Activated CD4-positive, alpha-beta T cell treated with anti-CD3 and anti-CD28 coated beads, Interleukin-2, amount 50 U/mL, for 48 hours (primary cell): ENCODE data around the gene KIF3B.
"Not testable (repeated sequence)": the region's sequence is repeated elsewhere in the genome, so short reads cannot be mapped to it uniquely, and the experiment has no call there.

ENCODE experiments used
- DNase-seq, 2 experiments: peaks; one replicate each; pipeline ENCODE4 v3.0.0-alpha.2; 2020

Gene KIF3B

GRCh38 chr20:32249030-32249738 lies 28.3 kb upstream of the KIF3B start:
- peak; percentile 39 to 47 for DNase-seq

- DNase-seq: peak; percentile 31 to 40
Observed at GRCh38 chr20:32251470-32251869, 26.0 kb upstream of the KIF3B start.

- peak; percentile 92 to 95 for DNase-seq
Observed at GRCh38 chr20:32252189-32252588, 25.3 kb upstream of the KIF3B start.

GRCh38 chr20:32260973-32261372 lies 16.5 kb upstream of the KIF3B start:
- not testable (repeated sequence) for DNase-seq

- no peak for DNase-seq
Observed at GRCh38 chr20:32261644-32262043, 15.8 kb upstream of the KIF3B start.

- no peak for DNase-seq
Observed at GRCh38 chr20:32263398-32263954, 14.0 kb upstream of the KIF3B start.

GRCh38 chr20:32271620-32272019 lies 5.8 kb upstream of the KIF3B start:
- no peak for DNase-seq

GRCh38 chr20:32274359-32274758 lies 3.1 kb upstream of the KIF3B start:
- no peak for DNase-seq

GRCh38 chr20:32275163-32275562 lies 2.3 kb upstream of the KIF3B start:
- DNase-seq: not testable (repeated sequence)

- DNase-seq: peak in 1 of 2 experiments; percentile 37
Observed at GRCh38 chr20:32278199-32278643, 770 bp downstream of the KIF3B start.

GRCh38 chr20:32281711-32282110 lies 4.3 kb downstream of the KIF3B start:
- DNase-seq: peak; percentile 36 to 51

- no peak for DNase-seq
Observed at GRCh38 chr20:32282461-32282860, 5.0 kb downstream of the KIF3B start.

- DNase-seq: no peak
Observed at GRCh38 chr20:32285082-32285620, 7.7 kb downstream of the KIF3B start.

GRCh38 chr20:32285621-32286371 lies 8.3 kb downstream of the KIF3B start:
- DNase-seq: peak; percentile 36 to 63

- DNase-seq: no peak
Observed at GRCh38 chr20:32287231-32287638, 9.8 kb downstream of the KIF3B start.

GRCh38 chr20:32288225-32288849 lies 10.9 kb downstream of the KIF3B start:
- no peak for DNase-seq

GRCh38 chr20:32289299-32289660 lies 11.8 kb downstream of the KIF3B start:
- DNase-seq: not testable (repeated sequence)

- DNase-seq: no peak
Observed at GRCh38 chr20:32289661-32290431, 12.4 kb downstream of the KIF3B start.

- DNase-seq: no peak
Observed at GRCh38 chr20:32291166-32291565, 13.7 kb downstream of the KIF3B start.

GRCh38 chr20:32292548-32292947 lies 15.1 kb downstream of the KIF3B start:
- no peak for DNase-seq

GRCh38 chr20:32294071-32294470 lies 16.6 kb downstream of the KIF3B start:
- no peak for DNase-seq

GRCh38 chr20:32296412-32296811 lies 19.0 kb downstream of the KIF3B start:
- DNase-seq: no peak
